Lower leg skin (tissue), 4 donors: Measurements from ENCODE around the gene SEC22A. TPM values are rescaled to one million over a fixed set of nuclear protein-coding genes. Genes with fewer than 3 reads are reported as not detected.

ENCODE experiments used
- DNase-seq, 2 donors: peaks; one replicate each; pipeline ENCODE4 v3.0.0-alpha.2; 2019; ENCODE audit warnings: low spot score in 2 of 2
- H3K4me3 ChIP-seq: fragments of 200-600 bp; sonication (generic); 2 replicates; pipeline ENCODE4 v1.5.1; 2017; ENCODE audit warnings: mild to moderate bottlenecking, low read depth; ENCODE audit not compliant: poor library complexity, severe bottlenecking
- CTCF ChIP-seq, 3 donors: fragments of 450-650 bp; IDR thresholded peaks; one replicate each; pipeline ENCODE4 v1.5.1; 2016; ENCODE audit warnings: antibody characterized with exemption in 3 of 3, mild to moderate bottlenecking in 3 of 3, moderate library complexity in 2 of 3
- POLR2A ChIP-seq, 2 donors: fragments of 450-650 bp; IDR thresholded peaks; one replicate each; pipeline ENCODE4 v1.6.1; 2016 to 2017; ENCODE audit warnings: antibody characterized with exemption in 2 of 2, mild to moderate bottlenecking in 1 of 2, moderate library complexity in 1 of 2
- WGBS, 2 donors: methylation state at CpG; one replicate each; pipeline ENCODE4 v1.1.5; 2018; 5-methylcytosine and 5-hydroxymethylcytosine counted together
- intact Hi-C: fragments of 100-400 bp; cut with DNase I; formaldehyde crosslinking; loops from one replicate; pipeline ENCODE4 v1.15.0; 2023; ENCODE audit warnings: low total_unique reads
- total RNA-seq, 4 donors: library from RNA; depleted of rRNA; stranded (reverse); fragments of >200 nt; gene quantifications; one replicate each; pipeline ENCODE4 v1.1.0, GENCODE V29; 2016

Gene SEC22A
- total RNA-seq, 4 donors from 2014 or later, result 20.4 to 37.4 (median 28.2) TPM

DNA sequence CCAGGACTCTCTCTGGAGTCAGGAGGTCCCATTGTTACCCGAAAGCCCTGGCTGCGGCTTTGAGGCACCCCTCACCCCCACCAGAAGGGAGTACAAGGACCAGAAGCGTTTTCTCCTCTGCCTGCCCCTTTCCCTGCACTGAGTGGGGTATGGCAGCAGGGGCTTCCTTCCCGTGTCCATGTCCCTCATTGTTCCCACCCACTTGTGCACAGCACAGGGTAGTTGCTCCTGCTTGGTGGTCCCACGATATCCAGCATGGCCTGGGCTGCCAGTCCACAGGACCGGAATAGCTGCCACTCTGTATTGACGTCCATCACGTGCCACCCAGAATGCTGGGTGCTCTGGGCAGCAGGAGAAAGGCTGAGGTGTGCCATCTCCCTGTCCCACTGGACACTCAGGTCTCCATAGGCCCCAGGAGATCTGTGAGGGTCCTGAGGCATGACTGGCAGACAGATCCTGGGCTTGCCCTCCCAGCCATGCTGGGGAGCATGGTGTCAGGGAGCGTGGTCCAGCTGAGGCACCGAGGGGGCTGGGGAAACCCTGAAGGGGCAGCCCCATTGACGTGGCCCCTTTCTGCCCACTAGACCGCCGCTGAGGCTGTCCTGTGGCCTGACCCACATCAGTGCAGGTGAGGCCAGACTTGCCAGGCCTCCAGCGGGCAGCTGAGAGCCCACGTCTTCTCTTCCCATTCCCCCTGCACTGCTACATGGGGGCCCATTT lies 45.3 kb upstream of the SEC22A start:
- intact Hi-C loops, result no loop called here
- DNase-seq, result peak in 1 of 2 donors; percentile 75
- H3K4me3 ChIP-seq, result no peak overlapping the region
- no peak for TF ChIP-seq CTCF (IDR thresholded peaks at IDR 0.05)
- TF ChIP-seq POLR2A (IDR thresholded peaks at IDR 0.05), result no peak
- 93 to 95% methylated on average over 14 to 15 of the region's 15 CpGs for WGBS, 2 donors

GRCh38 chr3:123157209-123157597 lies 44.5 kb upstream of the SEC22A start:
- no peak for TF ChIP-seq CTCF (IDR thresholded peaks at IDR 0.05)
- TF ChIP-seq POLR2A (IDR thresholded peaks at IDR 0.05), result no peak
- 70 to 83% methylated on average over 2 of the region's 2 CpGs for WGBS, 2 donors

DNA sequence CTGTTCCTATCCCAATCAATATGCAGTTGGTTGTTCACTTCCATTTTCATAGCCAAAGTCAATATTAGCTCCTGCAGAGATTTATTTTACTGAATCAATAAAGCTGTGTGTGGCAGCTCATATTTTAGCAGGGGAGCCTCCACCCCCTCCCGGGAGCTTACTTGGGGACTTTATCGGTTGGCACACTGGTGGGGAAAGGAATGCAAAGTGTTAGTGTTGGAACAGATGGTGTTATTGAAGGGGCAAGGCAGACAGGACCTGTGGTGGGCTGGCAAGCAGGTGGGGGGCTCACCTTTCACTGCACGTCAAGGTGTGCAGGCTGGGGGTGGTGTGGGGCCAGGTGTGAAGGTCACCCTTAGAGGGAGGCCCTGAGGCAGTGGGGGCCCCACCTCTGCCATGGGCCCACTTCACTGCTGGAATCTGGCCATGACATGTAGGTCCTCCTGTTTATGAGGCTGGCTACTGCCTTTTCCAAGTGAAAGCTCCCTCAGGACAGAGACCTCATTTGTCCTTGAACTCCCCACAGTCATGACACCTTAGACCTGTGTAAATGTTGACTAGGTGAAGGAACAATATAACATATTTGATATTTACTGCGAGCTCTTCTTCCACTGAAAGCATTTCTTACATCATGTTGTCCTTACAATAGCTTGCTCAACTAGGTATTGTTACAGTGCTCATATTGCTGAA lies 44.0 kb upstream of the SEC22A start:
- WGBS, 2 donors, result 84 to 90% methylated on average over 4 of the region's 4 CpGs
- no peak overlapping the region for H3K4me3 ChIP-seq
- no peak for DNase-seq
- no peak for TF ChIP-seq POLR2A (IDR thresholded peaks at IDR 0.05)
- no peak for TF ChIP-seq CTCF (IDR thresholded peaks at IDR 0.05)
- intact Hi-C loops, result no loop called here

More at GRCh38 chr3:123157209-123157597, 44.5 kb upstream of the SEC22A start:
- H3K4me3 ChIP-seq, result no peak overlapping the region
- intact Hi-C loops, result no loop called here
- no peak for DNase-seq

- TF ChIP-seq CTCF (IDR thresholded peaks at IDR 0.05) (no peak), POLR2A (IDR thresholded peaks at IDR 0.05) (no peak)
- intact Hi-C loops, result no loop called here
- no peak overlapping the region for H3K4me3 ChIP-seq
- 73 to 81% methylated on average over 4 of the region's 4 CpGs for WGBS, 2 donors
- DNase-seq, result no peak
These were observed 43.4 kb upstream of the SEC22A start for GRCh38 chr3:123158330-123158729.

- DNase-seq, result no peak
- 87 to 88% methylated on average over 10 of the region's 10 CpGs for WGBS, 2 donors
- intact Hi-C loops, result no loop called here
These were observed 42.8 kb upstream of the SEC22A start for GRCh38 chr3:123158899-123159390.

More at GRCh38 chr3:123158899-123159390, 42.8 kb upstream of the SEC22A start:
- TF ChIP-seq POLR2A (IDR thresholded peaks at IDR 0.05), result no peak
- TF ChIP-seq CTCF (IDR thresholded peaks at IDR 0.05), result no peak
- no peak overlapping the region for H3K4me3 ChIP-seq
